Stimulated activated CD8-positive, alpha-beta memory T cell treated with anti-CD3 and anti-CD28 coated beads, Interleukin-15, amount 100 ng/mL, for 48 hours (primary cell): ENCODE data around the gene CRISPLD2.
"Not testable (repeated sequence)": the region's sequence is repeated elsewhere in the genome, so short reads cannot be mapped to it uniquely, and the experiment has no call there.

Experiments used
- DNase-seq, 2 donors: peaks; one replicate each; pipeline ENCODE4 v3.0.0-alpha.2; 2020; ENCODE audit warnings: low read depth in 2 of 2

Gene CRISPLD2

DNA sequence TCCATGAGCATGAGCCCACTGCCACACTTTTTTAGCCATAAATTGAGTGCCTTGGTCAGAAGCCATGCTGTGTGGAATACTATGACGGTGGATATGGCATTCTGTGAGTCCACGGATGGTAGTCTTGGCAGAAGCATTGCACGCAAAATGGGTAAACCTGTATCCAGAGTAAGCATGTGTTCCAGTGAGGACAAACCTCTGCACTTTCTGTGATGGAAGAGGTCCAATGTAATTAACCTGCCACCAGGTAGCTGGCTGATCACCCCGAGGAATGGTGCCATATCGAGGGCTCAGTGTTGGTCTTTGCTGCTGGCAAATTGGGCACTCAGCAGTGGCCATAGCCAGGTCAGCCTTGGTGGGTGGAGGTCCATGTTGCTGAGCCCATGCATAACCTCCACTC is 37.0 kb downstream of the CRISPLD2 start:
- not testable (repeated sequence) for DNase-seq

DNA sequence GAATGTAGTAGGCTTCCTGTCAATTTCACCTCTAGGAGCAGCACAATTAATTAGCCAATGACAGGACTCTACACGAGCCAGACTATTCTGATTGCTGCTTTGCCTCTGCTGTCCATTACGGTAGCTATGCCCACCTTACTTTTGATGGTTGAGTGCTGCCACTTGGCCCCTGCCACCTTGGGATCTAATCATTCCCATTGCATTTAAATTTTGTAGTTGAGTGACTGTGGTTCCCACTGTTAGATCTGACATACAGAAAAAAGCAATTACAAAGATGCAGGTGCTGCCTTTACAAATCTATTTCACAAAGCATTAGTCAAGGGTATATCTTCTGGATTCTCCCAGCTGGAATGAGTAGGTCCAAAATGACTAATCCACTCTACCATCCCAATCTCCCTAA is 39.9 kb downstream of the CRISPLD2 start:
- no peak for DNase-seq

DNA sequence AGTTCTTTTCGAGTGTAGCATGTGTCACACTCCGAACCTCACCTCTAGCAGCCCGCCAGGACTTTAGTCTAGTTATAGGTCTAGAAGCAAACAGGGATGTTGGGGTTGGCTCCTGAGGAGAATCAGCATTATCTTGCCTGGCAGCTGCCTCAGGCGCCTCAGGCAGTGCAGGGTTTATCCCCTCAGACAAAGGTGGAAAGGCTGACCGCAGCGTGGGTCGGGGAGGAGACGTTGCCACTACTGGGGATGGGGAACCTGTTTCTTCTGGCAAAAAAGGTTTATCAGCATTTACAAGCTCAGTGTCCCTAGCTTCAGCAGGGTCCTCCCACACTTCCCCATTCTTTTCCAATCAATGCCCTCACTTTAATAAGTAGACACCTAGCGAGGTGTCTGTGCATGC is 40.6 kb downstream of the CRISPLD2 start:
- DNase-seq, result no peak

DNA sequence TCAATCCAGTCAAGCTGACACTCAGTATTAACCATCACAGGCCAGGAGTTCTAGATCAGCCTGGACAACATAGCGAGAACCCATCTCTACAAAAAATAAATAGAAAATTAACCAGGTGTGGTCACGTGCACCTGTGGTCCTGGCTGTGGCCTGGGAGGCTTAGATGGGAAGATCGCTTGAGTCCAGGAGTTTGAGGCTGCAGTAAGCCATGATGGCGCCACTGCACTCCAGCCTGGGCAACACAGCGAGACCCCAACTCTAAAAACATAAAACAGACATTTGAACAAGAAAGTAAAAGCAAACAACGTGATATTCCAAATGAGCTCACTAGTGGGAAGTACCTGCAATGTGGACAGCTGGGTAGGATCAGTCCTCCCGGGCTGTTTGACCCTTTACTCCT is 41.9 kb downstream of the CRISPLD2 start:
- no peak for DNase-seq

DNA sequence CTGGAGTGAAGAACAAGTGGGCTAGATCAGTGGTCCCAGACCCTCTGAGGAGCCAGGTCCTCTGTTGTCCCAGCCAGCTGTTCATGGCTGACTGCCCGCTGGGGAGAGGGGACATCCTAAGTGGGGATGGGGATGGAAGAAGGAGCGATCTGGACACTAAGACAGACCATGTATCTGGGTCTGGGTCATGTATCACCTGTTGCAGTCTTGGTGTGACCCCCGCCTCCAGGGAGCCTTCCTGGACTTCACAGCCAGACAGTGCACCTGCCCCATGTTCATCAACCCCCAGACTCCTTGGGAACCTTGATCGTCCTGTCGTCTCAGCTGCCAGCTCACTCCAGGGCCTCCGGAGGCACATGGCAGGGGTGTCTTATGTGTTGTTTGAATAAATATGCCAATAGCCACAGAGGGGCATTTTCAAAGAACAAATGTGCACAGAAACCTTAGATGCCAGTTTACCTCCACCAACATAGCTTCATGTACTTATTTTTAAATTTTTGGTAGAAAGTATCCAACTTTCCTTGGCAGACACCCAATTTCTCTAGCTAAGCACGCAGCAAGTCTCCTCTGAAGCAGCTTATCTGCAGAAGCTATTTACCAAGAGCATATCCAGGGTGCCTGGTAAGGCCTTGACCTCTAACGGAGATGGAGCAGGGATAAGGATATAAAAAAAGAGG is 43.2 kb downstream of the CRISPLD2 start:
- DNase-seq, result no peak

DNA sequence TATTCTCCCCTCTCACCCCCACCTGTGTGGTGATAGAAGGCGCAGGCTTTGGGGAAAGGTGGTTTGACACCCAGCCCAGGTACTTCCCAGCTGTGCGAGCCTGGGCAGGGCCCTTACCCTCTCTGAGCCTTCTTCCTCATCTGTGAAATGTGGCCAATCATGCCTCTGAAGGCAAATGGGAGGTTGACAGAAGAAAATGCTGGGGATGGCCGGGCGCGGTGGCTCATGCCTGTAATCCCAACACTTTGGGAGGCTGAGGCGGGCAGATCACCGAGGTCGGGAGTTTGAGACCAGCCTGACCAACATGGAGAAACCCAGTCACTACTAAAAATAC is 43.7 kb downstream of the CRISPLD2 start:
- DNase-seq, result no peak

DNA sequence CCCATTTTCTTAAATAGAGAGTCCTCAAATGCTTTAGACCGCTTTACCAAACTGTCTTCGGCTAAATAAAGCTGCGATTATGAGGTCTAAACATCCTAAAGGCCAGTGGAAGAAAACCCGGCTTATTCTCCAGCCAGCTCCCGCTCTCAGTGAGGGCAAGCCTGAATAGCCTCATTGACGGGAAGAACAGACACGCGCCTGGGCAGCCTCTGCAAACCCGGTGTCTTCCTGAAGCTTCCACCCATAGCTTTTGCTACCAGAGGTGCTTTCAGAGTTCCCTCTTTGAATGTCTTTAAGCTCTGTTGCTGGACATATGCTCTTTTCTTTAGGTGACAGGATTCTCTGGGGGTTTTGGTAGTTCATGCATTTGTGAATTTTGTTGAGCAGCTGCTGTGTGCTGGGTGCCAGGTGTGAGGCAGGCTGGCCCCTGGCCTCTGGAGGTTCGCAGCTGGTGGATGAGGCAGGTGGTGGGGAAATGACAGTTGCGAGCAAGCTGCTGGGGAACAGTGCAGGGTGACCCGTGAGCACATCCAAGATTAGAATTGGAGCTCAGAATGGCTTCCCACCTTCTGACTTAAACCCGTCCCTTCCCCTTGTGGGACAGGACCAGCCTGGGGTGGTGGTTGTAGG is 44.7 kb downstream of the CRISPLD2 start:
- no peak for DNase-seq

DNA sequence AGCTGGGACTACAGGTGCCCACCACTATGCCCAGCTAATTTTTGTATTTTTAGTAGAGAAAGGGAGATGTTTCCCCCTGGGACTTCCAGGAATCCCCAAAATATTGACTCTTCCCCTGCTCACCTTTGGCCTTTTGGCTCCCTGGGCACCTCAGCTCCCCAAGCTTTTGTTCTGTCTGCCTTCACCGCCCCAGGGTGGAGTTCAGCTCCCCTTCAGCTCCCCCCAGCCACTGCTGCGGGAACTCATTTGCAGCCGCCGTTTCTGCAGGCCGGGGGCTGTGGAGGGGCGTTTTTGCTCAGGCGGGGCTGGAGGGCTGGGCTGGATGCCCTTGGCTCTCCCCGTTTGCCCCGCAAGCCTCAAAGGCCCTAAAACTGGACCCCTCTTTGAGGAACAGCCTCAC is 47.9 kb downstream of the CRISPLD2 start:
- DNase-seq, result no peak

DNA sequence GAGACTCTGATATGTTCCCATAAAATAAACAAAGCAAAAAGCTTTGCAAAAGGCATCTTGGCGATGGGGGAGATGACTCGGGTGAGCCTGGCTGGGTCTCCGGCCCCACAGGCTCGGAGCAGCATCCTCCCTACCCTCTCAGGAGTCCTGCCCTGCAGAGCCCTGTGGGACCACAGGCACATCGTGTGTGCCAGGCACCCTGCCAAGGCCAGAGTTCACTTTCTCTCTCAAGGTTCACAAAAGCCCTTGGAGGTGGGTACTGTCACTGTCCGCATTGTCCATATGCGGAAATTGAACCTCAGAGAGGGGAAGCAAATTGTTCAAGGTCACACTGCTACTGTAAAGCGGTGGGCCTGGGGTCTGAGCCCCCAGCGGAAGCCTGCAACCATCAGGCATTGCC is 48.5 kb downstream of the CRISPLD2 start:
- no peak for DNase-seq

DNA sequence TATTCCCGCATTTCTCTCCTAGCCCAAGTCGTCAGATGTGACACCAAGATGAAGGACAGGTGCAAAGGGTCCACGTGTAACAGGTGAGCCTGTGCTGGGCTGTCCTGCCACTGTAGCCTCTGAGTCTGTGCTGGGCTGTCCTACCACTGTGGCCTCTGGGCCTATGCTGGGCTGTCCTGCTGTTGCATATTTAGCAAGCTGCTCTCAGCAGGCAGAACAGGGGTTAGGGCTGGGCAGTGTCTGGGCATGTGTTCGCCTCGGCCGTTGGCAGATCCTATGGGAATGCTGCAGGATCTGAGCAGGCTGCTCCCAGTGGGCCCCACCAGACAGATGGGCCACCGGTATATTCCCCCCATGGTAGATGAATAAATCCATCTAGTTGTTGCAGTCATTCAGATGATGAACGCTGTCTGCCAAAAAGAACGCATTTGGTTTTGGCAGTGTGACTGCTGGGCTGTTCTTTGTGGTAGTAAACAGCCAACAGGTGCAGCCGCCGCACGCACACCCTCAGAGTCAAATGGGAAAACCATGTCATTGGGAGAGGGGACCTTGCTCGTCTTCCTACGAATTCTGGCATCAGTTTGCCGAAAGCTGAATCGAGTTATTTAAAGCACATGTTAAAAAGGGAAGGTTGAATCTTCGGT is 49.2 kb downstream of the CRISPLD2 start:
- no peak for DNase-seq

DNA sequence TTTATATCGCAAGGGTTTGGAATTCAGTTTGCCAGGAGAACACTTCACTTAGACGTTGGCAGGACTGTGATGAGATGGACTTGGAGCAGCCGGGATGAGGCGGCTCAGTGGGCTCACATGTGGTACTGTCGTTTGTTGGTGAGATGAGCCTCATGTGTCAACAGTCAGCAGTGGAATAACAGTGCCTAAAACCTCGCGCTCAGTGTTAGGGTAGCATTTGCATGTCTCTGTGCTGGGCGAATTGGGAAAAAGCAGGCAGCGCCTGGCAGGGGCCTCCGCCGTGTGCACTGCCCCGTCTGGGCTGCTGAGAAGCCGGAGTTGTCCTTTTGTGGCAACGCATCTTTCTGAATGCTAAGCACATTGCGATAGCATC is 49.7 kb downstream of the CRISPLD2 start:
- no peak for DNase-seq

DNA sequence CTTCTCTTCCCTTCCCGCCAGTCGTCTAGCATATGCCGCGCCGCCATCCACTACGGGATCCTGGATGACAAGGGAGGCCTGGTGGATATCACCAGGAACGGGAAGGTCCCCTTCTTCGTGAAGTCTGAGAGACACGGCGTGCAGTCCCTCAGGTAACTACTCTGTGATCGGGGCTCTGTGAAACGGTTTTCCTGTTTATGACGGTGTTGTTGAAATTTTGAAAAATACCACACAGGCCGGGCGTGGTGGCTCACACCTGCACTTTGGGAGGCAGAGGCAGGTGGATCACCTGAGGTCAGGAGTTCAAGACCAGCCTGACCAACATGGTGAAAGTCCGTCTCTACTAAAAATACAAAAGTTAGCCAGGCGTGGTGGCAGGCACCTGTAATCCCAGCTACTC is 53.2 kb downstream of the CRISPLD2 start:
- DNase-seq, result not testable (repeated sequence)

DNA sequence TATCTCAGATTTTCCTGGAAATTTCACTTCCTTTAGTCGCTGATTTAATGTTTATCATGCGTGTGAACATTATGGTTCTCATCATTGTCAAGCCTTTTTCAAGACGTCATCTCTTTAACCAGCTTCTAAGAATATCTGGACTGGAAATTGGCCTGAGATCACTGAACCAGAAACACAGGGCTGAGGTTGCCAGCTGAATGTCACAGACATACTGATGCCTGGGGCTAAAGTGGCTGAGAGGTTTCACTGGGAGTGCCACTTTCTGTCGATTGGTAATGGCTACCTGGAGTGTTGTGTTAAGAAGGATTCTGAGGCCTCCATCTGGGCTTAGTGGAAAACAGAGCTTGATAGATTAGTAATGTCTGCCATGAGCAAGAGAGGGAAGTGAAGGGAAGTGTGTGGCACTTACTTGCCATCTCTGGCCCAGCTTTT is 54.2 kb downstream of the CRISPLD2 start:
- no peak for DNase-seq

DNA sequence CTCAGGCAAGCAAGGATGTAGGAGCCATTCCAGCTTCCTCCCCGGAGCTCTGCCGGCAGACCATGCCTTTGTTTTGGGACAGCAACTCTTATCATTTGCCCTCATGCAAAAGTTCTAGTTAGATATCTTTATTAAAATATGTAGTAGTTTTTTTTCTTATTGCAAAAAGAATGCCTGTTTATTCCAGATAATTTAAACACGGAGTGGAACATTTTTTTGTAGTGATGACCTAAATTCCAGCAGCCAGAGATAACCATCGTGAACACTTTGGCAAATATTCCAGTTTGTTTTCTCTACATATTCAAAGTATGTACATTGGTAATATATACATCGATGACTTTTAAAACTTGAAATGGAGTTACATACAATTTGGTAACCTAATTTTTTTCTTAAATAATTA is 54.8 kb downstream of the CRISPLD2 start:
- DNase-seq, result no peak

DNA sequence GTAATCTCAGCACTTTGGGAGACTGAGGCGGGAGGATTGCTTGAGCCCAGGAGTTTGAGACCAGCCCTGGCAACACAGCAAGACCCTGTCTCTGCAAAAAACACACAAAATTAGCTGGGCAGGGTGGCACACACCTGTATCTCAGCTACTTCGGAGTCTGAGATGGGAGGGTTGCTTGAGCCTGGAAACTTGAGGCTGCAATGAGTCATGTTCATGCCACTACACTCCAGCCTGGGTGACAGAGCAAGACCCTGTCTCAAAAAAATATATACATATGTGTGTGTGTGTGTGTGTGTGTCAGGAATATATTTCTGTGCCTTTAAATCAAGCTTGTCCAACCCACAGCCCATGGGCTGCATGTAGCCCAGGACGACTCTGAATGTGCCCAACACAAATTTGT is 55.2 kb downstream of the CRISPLD2 start:
- no peak for DNase-seq

DNA sequence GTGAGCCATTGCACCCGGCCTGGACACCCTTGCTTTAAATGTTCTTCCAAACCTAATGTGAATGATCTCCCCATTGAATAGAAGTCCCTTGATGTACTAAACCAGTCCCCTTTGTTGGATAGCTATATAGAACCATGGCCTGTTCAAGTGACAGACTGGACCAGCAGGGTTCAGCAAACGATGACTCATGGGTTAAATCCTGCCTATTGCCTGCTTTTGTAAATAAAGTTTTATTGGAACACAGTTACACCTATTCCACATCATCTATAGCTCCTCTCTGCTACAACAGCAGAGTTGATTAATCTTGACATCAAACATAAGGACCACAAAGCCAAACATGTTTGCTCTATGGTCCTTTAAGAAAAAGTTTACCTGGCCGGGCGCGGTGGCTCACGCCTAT is 56.1 kb downstream of the CRISPLD2 start:
- no peak for DNase-seq

DNA sequence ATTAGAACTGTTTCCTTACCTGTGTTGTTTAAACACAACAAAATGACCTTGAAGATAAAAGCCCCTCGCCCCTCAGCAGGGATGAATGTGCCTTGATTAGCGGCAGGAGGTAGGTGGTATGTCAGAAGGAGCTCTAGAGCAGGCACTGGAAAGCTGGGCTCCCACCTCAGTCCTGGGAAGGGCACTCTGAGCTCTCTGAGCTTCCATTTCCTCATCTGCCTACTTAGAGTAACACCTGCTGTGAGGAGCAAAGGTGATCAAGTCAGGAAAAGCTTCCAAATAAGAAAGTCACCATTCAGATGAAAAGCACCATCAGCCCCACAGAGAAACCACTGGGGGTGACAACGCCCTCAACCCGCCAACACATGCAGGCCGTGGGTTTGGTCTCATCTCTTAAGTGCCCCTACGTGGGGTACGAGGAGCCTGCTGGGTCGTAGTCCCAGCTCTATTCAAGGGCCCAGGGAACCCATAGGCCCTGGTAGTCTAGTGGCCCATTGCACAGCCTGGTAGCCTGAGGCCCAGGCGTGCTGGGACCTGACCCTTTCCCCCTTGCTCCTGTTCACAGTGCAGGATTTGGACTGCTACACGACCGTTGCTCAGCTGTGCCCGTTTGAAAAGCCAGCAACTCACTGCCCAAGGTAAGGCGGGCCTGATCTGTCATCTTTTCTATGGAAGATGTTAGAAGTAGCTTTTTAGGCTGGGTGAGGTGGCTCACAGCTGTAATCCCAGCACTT is 57.3 kb downstream of the CRISPLD2 start:
- DNase-seq, result no peak

DNA sequence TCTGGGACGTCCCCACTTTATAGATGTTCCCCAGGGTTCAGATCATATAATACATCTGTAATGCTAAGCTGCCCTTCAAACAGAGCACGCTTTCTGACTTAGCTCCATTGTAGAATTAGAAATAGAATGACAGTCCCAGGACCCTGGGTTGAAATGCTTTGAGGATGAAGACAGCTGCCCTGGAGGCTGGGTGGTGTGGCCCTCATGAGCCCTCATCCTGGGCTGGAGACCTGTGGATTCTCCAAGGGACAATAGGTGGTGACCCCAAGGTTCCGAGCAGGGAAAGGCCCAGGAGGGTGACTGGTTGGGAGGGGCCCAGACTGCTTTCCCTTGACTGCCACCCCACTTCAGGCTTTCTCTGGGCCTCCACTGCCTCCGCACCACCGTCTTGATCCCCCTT is 59.0 kb downstream of the CRISPLD2 start:
- DNase-seq, result no peak

DNA sequence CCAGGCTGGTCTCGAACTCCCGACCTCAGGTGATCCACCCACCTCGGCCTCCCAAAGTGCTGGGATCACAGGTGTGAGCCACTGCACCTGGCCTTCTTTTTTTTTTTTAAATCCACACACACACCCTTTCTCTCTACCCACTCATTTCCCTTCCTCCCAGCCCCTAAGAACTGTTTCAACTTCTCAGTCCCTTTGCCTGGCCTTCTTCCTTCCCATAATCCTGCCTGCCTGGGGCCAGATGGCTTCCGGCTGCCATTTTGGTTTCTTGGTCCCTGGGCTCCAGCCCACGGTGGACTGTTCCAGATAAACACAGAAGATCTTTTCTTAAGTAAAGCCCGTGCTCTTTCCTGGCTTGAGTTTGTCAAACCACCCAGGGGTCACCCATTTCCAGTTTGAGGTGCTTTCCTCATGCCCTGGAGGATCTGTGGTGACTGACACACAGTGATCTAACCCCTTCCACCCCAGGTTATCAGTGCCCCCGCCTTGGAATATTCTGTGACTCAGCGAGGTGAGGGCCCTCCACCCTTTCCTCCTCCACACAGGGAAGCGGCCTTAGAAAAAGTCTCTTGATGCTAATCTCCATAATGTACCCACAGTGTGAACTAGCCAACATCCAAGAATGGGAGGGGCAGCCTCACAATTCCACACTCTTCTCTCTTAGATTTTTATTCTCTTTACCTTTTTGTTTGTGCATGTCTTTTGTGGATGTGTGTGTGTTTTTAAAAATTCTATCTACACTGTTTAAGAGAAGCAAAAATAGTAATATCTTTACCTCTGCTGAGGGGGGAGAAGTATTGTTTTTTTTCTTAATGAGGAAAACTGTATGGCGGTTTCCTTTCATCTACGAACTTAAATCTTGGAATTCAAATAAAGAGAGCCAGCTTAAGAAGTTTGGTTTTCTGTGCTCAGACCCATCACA is 60.0 kb downstream of the CRISPLD2 start:
- DNase-seq, result no peak

DNA sequence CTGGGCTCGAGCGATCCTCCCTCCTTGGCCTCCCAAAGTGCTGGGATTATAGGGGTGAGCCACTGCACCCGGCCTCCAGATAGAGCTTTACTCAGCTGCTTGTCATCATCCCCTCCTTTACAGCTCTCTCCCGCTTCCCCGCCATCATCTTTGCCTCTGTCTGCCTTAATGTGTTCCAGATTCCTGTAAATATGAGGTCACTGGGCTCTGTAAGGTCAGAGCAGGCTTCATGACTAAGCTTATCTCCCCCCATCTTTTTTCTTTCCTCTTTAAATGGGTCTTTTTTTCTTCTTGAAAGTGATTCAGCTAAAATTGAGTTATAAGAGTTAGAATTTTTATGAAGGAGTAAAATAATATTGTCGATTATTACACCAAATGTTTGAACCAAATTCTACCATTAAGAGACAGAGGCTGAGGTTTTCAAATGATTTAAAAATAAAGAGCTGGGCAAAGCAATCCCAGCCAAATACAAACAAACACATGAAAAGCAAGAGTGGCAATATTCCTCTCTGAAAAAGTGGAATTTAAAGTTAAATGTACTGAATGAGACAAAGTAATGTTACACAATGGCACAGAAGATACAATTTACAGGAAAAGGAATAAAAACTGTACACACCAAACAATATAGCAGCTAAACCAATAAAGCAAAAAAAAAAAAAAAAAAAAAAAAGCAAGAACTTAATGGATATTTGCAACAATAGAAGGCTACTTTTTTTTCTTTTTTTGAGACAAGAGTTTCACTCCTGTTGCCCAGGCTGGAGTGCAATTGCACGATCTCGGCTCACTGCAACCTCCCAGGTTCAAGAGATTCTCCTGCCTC is 62.1 kb downstream of the CRISPLD2 start:
- DNase-seq, result no peak

DNA sequence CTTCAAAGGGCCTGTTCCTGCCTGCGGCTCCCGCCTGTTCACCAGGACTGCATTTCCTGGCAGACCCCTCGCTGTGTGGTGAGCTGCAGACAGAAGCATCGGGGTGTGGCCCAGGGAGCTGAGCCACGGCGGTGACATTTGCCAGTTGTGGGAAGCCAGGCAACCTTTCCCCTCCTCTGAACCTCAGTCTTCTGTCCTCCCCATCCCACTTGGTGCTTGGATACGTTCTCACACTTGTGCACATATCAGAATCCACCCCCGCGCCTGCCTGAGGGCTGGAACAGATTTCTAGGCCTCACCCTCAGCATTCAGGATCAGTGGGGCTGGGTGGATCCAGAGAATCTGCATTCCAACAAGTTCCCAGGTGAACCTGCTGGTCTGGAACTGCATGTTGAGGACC is 63.5 kb downstream of the CRISPLD2 start:
- DNase-seq, result no peak
